Measurements from ENCODE around the gene TTC39C.

Gene TTC39C

DNA sequence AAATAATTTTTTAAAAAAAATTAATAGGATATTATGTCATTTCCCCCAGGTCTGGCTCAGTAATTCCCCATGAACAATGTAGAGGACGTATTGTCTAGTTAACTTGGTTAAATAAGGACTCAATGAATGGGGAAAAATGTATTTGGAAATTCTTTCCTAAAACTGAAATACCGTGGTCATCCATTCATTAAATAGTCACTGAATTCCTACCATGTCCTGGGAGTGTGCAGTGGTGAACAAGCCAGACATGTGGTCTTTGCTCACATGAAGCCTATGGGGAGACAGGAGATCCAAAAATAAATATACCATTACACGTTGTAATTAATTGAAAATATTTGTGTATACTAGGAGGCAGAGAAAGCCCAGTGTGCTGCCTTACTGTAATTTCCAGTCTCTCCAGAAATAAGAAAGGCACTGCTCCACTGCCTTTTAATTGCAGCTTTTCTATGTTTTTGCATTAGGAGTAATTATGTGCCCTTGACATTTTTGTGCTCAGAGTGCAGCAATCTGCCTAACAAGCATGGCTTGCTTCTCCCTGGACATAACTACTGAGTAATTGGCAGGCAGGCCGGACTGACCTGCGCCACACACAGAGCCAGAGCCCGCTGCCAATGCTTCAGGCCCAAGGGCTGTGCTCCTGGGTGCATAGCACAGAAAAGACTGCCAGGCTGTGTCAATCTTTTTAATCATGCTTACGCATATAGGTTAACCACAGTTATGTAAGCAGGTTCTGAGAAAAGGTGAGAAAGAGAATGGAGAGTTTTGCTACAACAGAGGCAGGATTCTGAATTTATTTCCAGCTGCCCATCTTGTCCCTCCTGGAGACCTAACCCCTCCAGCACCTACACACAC, 22.2 kb upstream of the TTC39C start:
- H3K4me3 ChIP-seq (replicated peaks in 1 of 2; ENCODE audit: low read depth in 2 of 2, low read length in 2 of 2), result no peak overlapping the region
- TF ChIP-seq, protein P1, sequence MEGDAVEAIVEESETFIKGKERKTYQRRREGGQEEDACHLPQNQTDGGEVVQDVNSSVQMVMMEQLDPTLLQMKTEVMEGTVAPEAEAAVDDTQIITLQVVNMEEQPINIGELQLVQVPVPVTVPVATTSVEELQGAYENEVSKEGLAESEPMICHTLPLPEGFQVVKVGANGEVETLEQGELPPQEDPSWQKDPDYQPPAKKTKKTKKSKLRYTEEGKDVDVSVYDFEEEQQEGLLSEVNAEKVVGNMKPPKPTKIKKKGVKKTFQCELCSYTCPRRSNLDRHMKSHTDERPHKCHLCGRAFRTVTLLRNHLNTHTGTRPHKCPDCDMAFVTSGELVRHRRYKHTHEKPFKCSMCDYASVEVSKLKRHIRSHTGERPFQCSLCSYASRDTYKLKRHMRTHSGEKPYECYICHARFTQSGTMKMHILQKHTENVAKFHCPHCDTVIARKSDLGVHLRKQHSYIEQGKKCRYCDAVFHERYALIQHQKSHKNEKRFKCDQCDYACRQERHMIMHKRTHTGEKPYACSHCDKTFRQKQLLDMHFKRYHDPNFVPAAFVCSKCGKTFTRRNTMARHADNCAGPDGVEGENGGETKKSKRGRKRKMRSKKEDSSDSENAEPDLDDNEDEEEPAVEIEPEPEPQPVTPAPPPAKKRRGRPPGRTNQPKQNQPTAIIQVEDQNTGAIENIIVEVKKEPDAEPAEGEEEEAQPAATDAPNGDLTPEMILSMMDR (IDR thresholded peaks at IDR 0.05; ENCODE audit: low read depth, low read length), result no peak
- no peak for DNase-seq (ENCODE audit: low read depth in 2 of 2)

DNA sequence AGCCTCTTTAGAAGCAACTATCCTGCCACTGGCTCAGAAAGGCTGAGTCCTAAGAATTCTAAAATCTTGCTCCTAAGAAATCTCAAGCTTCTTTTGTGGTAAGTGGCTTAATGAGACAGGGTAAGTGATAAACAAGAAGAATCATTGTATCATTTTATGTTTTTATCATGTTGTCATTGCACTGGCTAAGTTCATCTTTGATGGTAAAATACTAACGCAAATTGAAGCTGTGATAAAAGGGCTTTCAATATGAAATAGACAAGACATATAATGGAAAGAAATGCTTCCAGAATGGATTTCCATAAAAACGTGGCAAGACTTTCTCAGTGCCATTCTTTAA, 21.6 kb upstream of the TTC39C start:
- no peak overlapping the region for H3K4me3 ChIP-seq (replicated peaks in 1 of 2; ENCODE audit: low read depth in 2 of 2, low read length in 2 of 2)
- no peak for DNase-seq (ENCODE audit: low read depth in 2 of 2)
- TF ChIP-seq, protein P1 (IDR thresholded peaks at IDR 0.05; ENCODE audit: low read depth, low read length), result no peak

DNA sequence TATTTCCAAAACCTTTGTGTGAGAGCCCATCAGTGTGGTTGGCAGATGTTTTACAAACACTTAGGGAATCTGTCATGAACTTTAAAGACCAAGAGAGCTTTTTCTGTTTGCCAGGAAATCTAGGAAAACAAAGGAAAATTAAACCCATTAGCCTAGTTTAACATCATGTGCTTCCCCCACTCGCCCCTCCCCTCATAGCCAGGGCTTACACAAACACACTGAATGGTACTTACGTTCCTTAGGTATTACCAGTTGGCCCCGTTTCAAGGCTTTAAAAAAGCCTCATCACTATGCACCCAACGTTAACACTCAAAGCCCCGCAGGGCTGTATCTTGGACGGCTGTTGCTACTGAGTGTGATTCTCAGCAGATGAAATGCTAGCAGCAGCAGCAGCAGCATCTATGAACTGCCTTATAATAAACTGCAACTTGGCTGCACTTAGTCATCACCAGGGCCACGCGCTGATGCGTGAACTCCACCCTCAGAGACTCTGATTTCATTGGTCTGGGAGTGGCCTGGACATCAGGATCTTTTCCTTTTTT, 20.1 kb upstream of the TTC39C start:
- no peak overlapping the region for H3K4me3 ChIP-seq (replicated peaks in 1 of 2; ENCODE audit: low read depth in 2 of 2, low read length in 2 of 2)
- TF ChIP-seq, protein P1 (IDR thresholded peaks at IDR 0.05; ENCODE audit: low read depth, low read length), result no peak
- DNase-seq (ENCODE audit: low read depth in 2 of 2), result peak; percentile 69 to 76

DNA sequence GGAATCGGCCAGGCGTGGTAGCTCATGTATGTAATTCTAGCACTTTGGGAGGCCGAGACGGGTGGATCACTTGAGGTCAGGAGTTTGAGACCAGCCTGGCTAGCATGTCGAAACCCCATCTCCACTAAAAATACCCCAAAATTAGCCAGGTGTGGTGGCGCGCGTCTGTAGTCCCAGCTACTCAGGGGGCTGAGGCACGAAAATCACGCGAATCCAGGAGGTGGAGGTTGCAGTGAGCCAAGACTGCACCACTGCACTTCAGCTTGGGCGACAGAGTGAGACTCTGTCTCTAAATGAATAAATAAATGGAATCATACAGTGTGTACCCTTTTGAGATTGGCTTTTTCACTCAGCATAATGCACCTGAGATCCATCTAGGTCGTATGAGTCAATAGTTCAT, 19.4 kb upstream of the TTC39C start:
- DNase-seq (ENCODE audit: low read depth in 2 of 2), result no peak
- H3K4me3 ChIP-seq (replicated peaks in 1 of 2; ENCODE audit: low read depth in 2 of 2, low read length in 2 of 2), result no peak overlapping the region

DNA sequence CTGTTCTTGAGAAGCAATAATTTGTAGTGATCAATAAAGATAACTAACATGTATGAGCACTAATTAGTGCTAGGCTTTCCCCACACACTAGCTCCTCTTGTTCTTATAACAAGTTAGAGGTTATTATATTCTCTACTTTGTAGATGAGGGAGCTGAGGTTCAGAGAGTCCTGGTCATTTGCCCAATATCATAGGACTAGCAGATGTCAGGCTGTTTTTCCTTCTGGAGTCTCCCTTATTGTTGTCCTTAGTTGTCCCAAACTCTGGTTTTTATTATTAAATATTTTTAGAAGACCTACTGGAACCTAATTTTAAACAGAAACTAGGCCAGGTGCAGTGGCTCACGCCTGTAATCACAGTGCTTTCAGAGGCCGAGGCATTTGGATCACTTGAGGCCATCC, 16.5 kb upstream of the TTC39C start:
- no peak overlapping the region for H3K4me3 ChIP-seq (replicated peaks in 1 of 2; ENCODE audit: low read depth in 2 of 2, low read length in 2 of 2)
- no peak for DNase-seq (ENCODE audit: low read depth in 2 of 2)
- TF ChIP-seq, protein P1 (IDR thresholded peaks at IDR 0.05; ENCODE audit: low read depth, low read length), result no peak

More for the DNA sequence above, 19.4 kb upstream of the TTC39C start:
- TF ChIP-seq, protein P1 (IDR thresholded peaks at IDR 0.05; ENCODE audit: low read depth, low read length), result no peak

DNA sequence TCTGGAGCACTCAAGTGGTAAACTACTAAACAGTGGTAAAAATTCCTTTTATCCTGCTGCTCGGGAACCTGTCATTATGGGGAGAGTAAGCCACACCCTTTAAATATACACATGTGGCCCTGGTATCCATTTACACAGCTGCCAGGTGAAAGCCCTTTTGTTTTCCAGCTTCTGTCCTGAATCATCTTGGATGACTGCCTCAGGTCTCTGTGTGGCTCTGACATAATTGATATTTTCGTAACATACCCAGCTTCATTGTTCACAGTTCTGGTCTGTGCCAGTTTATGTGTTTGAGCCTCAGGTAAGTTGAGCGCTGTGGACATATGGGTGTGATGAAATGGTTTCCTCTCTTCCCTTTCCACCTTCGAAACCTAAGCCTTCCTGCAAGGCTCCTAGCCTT, 15.7 kb upstream of the TTC39C start:
- no peak for DNase-seq (ENCODE audit: low read depth in 2 of 2)
- TF ChIP-seq, protein P1 (IDR thresholded peaks at IDR 0.05; ENCODE audit: low read depth, low read length), result no peak
- H3K4me3 ChIP-seq (replicated peaks in 1 of 2; ENCODE audit: low read depth in 2 of 2, low read length in 2 of 2), result no peak overlapping the region
